ENCODE results near the gene TNS1.

Gene TNS1

DNA sequence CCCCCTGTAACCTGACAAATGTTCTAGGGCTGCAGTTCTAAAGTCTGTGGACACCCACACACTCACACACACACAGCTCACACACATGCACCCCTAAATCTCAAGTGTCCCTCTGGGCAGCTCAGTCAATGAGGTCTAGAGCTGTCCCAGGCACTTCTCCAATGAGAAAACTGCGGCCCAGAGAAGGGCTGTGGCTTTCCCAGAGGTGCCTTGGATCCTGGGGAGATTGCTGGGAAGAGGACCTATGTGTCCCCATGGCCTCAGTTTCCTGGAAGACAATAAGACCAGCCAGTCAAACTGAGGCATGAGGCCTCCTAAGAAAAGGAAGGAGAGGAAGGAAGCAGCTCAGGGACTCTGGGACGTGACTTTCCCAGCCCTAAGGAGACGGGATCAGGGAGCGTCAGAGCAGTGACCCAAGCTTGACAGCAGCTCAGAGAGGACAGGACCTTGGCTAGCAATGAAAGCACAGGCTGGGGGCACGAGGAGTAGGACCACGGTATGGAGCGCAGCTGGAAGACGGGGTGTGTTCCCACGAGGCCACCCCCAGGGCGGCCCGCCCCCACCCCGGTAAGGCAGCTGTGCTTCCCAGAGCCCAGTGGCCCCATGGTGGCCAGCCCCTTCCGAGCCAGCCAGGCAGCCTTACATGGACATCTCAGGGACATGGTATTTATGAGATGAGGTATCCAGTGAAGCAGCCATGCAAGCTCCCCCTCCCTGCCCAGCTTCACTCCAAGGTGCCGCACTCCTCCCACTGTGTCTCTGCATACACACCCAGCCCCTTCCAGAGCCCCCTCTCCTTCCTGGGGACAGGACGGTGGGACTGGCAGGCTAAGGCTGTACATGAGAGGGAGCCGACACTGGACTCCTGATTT lies 46.0 kb downstream of the TNS1 start:
- H3K9me2 ChIP-seq (replicated peaks; ENCODE audit: low read depth, low read length) = no peaks in the 10 kb centered on the region
- TF ChIP-seq, protein P1, sequence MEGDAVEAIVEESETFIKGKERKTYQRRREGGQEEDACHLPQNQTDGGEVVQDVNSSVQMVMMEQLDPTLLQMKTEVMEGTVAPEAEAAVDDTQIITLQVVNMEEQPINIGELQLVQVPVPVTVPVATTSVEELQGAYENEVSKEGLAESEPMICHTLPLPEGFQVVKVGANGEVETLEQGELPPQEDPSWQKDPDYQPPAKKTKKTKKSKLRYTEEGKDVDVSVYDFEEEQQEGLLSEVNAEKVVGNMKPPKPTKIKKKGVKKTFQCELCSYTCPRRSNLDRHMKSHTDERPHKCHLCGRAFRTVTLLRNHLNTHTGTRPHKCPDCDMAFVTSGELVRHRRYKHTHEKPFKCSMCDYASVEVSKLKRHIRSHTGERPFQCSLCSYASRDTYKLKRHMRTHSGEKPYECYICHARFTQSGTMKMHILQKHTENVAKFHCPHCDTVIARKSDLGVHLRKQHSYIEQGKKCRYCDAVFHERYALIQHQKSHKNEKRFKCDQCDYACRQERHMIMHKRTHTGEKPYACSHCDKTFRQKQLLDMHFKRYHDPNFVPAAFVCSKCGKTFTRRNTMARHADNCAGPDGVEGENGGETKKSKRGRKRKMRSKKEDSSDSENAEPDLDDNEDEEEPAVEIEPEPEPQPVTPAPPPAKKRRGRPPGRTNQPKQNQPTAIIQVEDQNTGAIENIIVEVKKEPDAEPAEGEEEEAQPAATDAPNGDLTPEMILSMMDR (conservative IDR thresholded peaks at IDR 0.05; ENCODE audit: low read length) = no peak
- TF ChIP-seq EZH2phosphoT487 (IDR thresholded peaks at IDR 0.05; ENCODE audit: borderline replicate concordance) = no peak
- no peaks in the 10 kb centered on the region for H3K27me3 ChIP-seq (ENCODE audit: insufficient read depth, low read length, poor library complexity, severe bottlenecking)
- H3K9me3 ChIP-seq (ENCODE audit: insufficient read depth, low read depth, low read length) = no peaks in the 10 kb centered on the region
- H3K9ac ChIP-seq (ENCODE audit: low read depth, low read length, poor library complexity, severe bottlenecking) = no peak overlapping the region
- H3K4me2 ChIP-seq (ENCODE audit: low read depth, low read length, poor library complexity, severe bottlenecking) = no peak overlapping the region
- no peaks in the 10 kb centered on the region for H3K4me1 ChIP-seq (ENCODE audit: insufficient read depth, low read length, poor library complexity, severe bottlenecking)
- no peak overlapping the region for H3K4me3 ChIP-seq (ENCODE audit: low read length, poor library complexity, severe bottlenecking)
- H3K79me2 ChIP-seq (ENCODE audit: insufficient read depth, low read length) = no peaks in the 10 kb centered on the region
- no peaks in the 10 kb centered on the region for H3F3A ChIP-seq (ENCODE audit: low read depth)
- no peaks in the 10 kb centered on the region for H4K20me1 ChIP-seq (ENCODE audit: insufficient read depth, low read length, poor library complexity, severe bottlenecking)
- H2AFZ ChIP-seq (ENCODE audit: low read length) = no peak overlapping the region
- H3K36me3 ChIP-seq (ENCODE audit: insufficient read depth, low read length) = no peaks in the 10 kb centered on the region

DNA sequence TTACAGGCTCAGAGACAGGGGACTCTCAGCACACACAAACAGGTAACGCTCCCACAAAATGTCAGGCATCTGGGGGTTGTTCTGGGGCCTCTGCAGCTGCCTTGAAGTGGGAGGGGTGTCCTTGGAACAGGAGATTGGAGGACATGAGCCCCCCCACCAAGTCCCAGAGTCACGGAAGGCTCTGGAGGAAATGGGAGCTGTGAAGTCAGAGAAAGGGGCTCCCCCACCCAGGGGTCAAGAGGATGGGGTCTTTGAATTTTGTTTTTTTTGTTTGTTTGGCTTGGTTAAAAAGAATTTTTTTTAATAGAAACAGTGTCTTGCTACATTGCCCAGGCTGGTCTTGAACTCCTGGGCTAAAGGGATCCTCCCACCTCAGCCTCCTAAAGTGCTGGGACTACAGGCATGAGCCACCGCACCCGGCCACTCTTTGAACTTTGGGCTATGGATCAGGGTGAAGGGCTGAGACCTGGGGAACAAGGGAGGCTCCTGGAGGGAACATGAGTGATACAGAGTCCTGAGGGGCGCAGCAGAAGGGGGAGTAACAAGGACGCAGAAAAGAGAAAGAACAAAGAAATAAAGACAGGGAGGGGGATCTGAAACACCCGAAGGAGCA lies 46.8 kb downstream of the TNS1 start:
- no peaks in the 10 kb centered on the region for H3K27me3 ChIP-seq (ENCODE audit: insufficient read depth, low read length, poor library complexity, severe bottlenecking)
- no peaks in the 10 kb centered on the region for H3K4me1 ChIP-seq (ENCODE audit: insufficient read depth, low read length, poor library complexity, severe bottlenecking)
- no peak overlapping the region for H3K4me3 ChIP-seq (ENCODE audit: low read length, poor library complexity, severe bottlenecking)
- H3F3A ChIP-seq (ENCODE audit: low read depth) = no peaks in the 10 kb centered on the region
- H3K9me2 ChIP-seq (replicated peaks; ENCODE audit: low read depth, low read length) = no peaks in the 10 kb centered on the region
- H3K79me2 ChIP-seq (ENCODE audit: insufficient read depth, low read length) = no peaks in the 10 kb centered on the region
- H3K9me3 ChIP-seq (ENCODE audit: insufficient read depth, low read depth, low read length) = no peaks in the 10 kb centered on the region
- H2AFZ ChIP-seq (ENCODE audit: low read length) = no peak overlapping the region
- H3K36me3 ChIP-seq (ENCODE audit: insufficient read depth, low read length) = no peaks in the 10 kb centered on the region
- no peak overlapping the region for H3K9ac ChIP-seq (ENCODE audit: low read depth, low read length, poor library complexity, severe bottlenecking)
- H3K4me2 ChIP-seq (ENCODE audit: low read depth, low read length, poor library complexity, severe bottlenecking) = no peak overlapping the region
- TF ChIP-seq, protein P1 (conservative IDR thresholded peaks at IDR 0.05; ENCODE audit: low read length) = no peak
- no peaks in the 10 kb centered on the region for H4K20me1 ChIP-seq (ENCODE audit: insufficient read depth, low read length, poor library complexity, severe bottlenecking)

DNA sequence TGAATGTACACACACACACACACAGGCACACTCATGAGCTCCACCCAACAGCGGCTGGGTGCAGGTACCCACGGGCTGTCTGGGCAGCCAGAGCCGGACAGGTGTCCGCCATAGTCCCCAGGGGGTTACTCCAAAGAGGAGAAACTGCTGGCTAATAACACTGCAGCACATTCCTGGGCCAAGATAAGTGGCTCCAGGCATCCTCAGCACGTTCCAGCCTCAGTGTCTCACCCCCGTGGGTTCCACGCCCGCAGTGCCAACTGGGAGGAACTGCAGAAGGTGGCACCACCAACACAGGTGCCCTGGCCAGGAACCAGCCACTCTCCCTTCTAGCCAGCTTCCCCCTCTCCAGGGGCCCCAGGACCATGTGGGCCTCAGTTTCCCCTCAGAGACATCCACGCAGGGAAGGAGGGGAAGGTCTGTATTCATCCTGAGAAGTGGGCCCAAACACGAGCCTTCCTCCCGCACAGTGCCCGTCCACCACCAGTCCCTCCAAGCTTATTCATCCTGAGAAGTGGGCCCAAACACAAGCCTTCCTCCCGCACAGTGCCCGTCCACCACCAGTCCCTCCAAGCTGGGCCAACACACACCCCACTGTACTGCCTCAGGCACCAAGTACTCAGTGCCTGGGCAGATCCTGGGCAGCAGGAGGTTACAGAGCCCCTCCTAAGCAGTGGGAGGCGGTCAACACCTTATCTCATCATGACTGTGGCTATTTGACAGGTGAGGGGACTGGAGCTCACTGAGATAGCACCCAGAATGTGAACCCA lies 47.6 kb downstream of the TNS1 start:
- Histone ChIP-seq H3K4me2 (ENCODE audit: low read depth, low read length, poor library complexity, severe bottlenecking) (no peak overlapping the region), H3K9me2 (replicated peaks; ENCODE audit: low read depth, low read length) (no peaks in the 10 kb centered on the region), H3K9me3 (ENCODE audit: insufficient read depth, low read depth, low read length) (no peaks in the 10 kb centered on the region), H3K9ac (ENCODE audit: low read depth, low read length, poor library complexity, severe bottlenecking) (no peak overlapping the region), H3F3A (ENCODE audit: low read depth) (no peaks in the 10 kb centered on the region), H3K4me3 (ENCODE audit: low read length, poor library complexity, severe bottlenecking) (no peak overlapping the region), H2AFZ (ENCODE audit: low read length) (no peak overlapping the region), H3K79me2 (ENCODE audit: insufficient read depth, low read length) (no peaks in the 10 kb centered on the region), H4K20me1 (ENCODE audit: insufficient read depth, low read length, poor library complexity, severe bottlenecking) (no peaks in the 10 kb centered on the region), H3K4me1 (ENCODE audit: insufficient read depth, low read length, poor library complexity, severe bottlenecking) (no peaks in the 10 kb centered on the region), H3K27me3 (ENCODE audit: insufficient read depth, low read length, poor library complexity, severe bottlenecking) (no peaks in the 10 kb centered on the region), H3K36me3 (ENCODE audit: insufficient read depth, low read length) (no peaks in the 10 kb centered on the region)
- TF ChIP-seq, protein P1 (conservative IDR thresholded peaks at IDR 0.05; ENCODE audit: low read length) = no peak
- no peak for TF ChIP-seq EZH2phosphoT487 (IDR thresholded peaks at IDR 0.05; ENCODE audit: borderline replicate concordance)

Data from Loucy (cell line).